ENCODE data around the gene COBL. TPM values are rescaled to one million over a fixed set of nuclear protein-coding genes. Genes with fewer than 3 reads are reported as not detected.

COBL gene
- polyA plus RNA-seq, 3 donors: not detected

DNA sequence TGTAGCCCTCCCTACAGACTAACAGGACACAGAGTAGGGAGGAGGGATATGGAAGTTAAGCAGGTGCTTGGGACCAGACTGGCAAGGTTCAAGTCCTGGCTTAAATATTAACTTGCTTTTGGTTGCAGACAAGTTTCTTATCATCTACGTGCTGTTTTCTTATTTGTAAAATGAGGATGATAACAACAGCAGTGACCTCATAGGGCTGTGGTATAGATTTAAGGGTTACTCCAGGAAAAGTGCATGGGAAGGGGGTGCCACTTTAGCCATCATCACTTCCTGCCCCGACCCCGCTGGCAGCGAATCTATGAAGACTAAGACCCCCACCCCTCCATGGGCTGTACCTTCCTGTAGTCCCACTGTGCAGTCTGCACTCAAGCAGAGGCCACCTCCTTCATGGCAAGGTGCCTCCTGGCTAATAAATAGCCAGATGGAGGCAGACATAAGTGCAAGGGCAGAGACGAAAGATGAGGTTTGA, 250.2 kb downstream of the COBL start:
- Histone ChIP-seq H3K4me3 (replicated peaks in 1 of 3; ENCODE audit: low read depth in 2 of 3, low read length in 3 of 3) (no peak overlapping the region), H3K27ac (ENCODE audit: low read depth in 1 of 2, low read length in 2 of 2) (no peak overlapping the region), H3K4me2 (replicated peaks; ENCODE audit: extremely low read depth, low read length, poor library complexity, severe bottlenecking) (no peak overlapping the region), H3K9me3 (replicated peaks in 1 of 2; ENCODE audit: control insufficient read depth in 1 of 2, insufficient read depth in 1 of 2, low read length in 2 of 2) (no peaks in the 10 kb centered on the region), H2AFZ (ENCODE audit: insufficient read depth, low read depth, low read length, poor library complexity, severe bottlenecking) (no peak overlapping the region), H3K27me3 (ENCODE audit: control insufficient read depth in 2 of 2, insufficient read depth in 2 of 2, low read length in 2 of 2) (no peaks in the 10 kb centered on the region), H3K4me1 (ENCODE audit: control insufficient read depth in 1 of 2, insufficient read depth in 2 of 2, low read length in 2 of 2) (no peaks in the 10 kb centered on the region), H3K79me2 (ENCODE audit: insufficient read depth, low read length) (no peaks in the 10 kb centered on the region), H3K9ac (ENCODE audit: insufficient read depth, low read length, poor library complexity, severe bottlenecking) (no peak overlapping the region), H4K20me1 (ENCODE audit: insufficient read depth, low read length) (no peaks in the 10 kb centered on the region), H3K36me3 (replicated peaks in 1 of 2; ENCODE audit: control insufficient read depth in 1 of 2, insufficient read depth in 2 of 2, low read length in 2 of 2) (no peaks in the 10 kb centered on the region)
- Mint-ChIP-seq H3K27ac (peak overlapping the region in 1 of 7 donors; percentile 20), H3K4me3 (no peak overlapping the region), H3K4me1 (no peaks in the 10 kb centered on the region), H3K27me3 (ENCODE audit: low read depth in 3 of 3) (peaks cover 0 to 3% (median 0%) of the 10 kb centered on the region in 3 donors), H3K9me3 (no peaks in the 10 kb centered on the region), H3K36me3 (no peaks in the 10 kb centered on the region)
- DNase-seq: no peak
- 100% methylated on average over 1 of the region's 5 CpGs for WGBS (ENCODE audit: insufficient coverage)
- intact Hi-C loops (cut with micrococcal nuclease): loop anchor here in 1 of 2 donors (10.0 kb wide), 1 partner anchor 972 kb away; the partner anchor contains the start of gene ZPBP
- TF ChIP-seq, protein P1, sequence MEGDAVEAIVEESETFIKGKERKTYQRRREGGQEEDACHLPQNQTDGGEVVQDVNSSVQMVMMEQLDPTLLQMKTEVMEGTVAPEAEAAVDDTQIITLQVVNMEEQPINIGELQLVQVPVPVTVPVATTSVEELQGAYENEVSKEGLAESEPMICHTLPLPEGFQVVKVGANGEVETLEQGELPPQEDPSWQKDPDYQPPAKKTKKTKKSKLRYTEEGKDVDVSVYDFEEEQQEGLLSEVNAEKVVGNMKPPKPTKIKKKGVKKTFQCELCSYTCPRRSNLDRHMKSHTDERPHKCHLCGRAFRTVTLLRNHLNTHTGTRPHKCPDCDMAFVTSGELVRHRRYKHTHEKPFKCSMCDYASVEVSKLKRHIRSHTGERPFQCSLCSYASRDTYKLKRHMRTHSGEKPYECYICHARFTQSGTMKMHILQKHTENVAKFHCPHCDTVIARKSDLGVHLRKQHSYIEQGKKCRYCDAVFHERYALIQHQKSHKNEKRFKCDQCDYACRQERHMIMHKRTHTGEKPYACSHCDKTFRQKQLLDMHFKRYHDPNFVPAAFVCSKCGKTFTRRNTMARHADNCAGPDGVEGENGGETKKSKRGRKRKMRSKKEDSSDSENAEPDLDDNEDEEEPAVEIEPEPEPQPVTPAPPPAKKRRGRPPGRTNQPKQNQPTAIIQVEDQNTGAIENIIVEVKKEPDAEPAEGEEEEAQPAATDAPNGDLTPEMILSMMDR (IDR thresholded peaks at IDR 0.05): no peak

DNA sequence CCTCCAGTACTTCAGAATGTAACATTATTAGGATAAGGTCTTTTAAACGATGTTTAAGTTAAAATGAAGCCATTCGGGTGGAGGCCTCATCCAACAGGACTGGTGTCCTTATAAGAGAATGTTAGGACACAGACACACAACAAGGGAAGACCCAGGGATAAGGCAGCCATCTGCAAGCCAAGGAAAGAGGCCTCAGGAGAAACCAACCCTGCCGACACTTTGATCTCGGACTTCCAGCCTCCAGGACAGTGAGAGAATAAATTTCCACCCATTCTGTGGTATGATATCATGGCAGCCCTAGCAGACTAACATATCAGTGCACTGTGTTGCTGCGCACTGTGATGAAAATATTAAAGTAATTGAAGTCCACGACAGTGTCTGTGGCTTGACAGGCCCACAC, 250.8 kb downstream of the COBL start:
- peak overlapping the region in 1 of 2 donors; percentile 31 for H3K4me3 Mint-ChIP-seq
- intact Hi-C loops (cut with micrococcal nuclease): loop anchor here in 1 of 2 donors (10.0 kb wide), 1 partner anchor 971 kb away; the partner anchor contains the start of gene ZPBP
- WGBS (ENCODE audit: insufficient coverage): 100% methylated on average over 2 of the region's 6 CpGs

More for the DNA sequence above, 250.8 kb downstream of the COBL start:
- TF ChIP-seq, protein P1 (IDR thresholded peaks at IDR 0.05): no peak
- H3K4me1 Mint-ChIP-seq: no peaks in the 10 kb centered on the region
- no peak overlapping the region for H3K4me2 ChIP-seq (replicated peaks; ENCODE audit: extremely low read depth, low read length, poor library complexity, severe bottlenecking)
- peaks cover 0 to 1% (median 0%) of the 10 kb centered on the region in 3 donors for H3K27me3 Mint-ChIP-seq (ENCODE audit: low read depth in 3 of 3)
- H2AFZ ChIP-seq (ENCODE audit: insufficient read depth, low read depth, low read length, poor library complexity, severe bottlenecking): no peak overlapping the region
- no peaks in the 10 kb centered on the region for H3K9me3 Mint-ChIP-seq
- no peaks in the 10 kb centered on the region for H3K9me3 ChIP-seq (replicated peaks in 1 of 2; ENCODE audit: control insufficient read depth in 1 of 2, insufficient read depth in 1 of 2, low read length in 2 of 2)
- no peaks in the 10 kb centered on the region for H3K36me3 ChIP-seq (replicated peaks in 1 of 2; ENCODE audit: control insufficient read depth in 1 of 2, insufficient read depth in 2 of 2, low read length in 2 of 2)
- H3K27me3 ChIP-seq (ENCODE audit: control insufficient read depth in 2 of 2, insufficient read depth in 2 of 2, low read length in 2 of 2): no peaks in the 10 kb centered on the region
- H3K36me3 Mint-ChIP-seq: no peaks in the 10 kb centered on the region
- peak overlapping the region in 1 of 7 donors; percentile 60 for H3K27ac Mint-ChIP-seq
- DNase-seq: no peak
- H3K9ac ChIP-seq (ENCODE audit: insufficient read depth, low read length, poor library complexity, severe bottlenecking): no peak overlapping the region
- no peaks in the 10 kb centered on the region for H3K79me2 ChIP-seq (ENCODE audit: insufficient read depth, low read length)
- no peak overlapping the region for H3K27ac ChIP-seq (ENCODE audit: low read depth in 1 of 2, low read length in 2 of 2)
- H4K20me1 ChIP-seq (ENCODE audit: insufficient read depth, low read length): no peaks in the 10 kb centered on the region
- no peak overlapping the region for H3K4me3 ChIP-seq (replicated peaks in 1 of 3; ENCODE audit: low read depth in 2 of 3, low read length in 3 of 3)
- no peaks in the 10 kb centered on the region for H3K4me1 ChIP-seq (ENCODE audit: control insufficient read depth in 1 of 2, insufficient read depth in 2 of 2, low read length in 2 of 2)

Data from CD14-positive monocyte (primary cell).